Measurements from ENCODE around the gene ROCK2.

DNA sequence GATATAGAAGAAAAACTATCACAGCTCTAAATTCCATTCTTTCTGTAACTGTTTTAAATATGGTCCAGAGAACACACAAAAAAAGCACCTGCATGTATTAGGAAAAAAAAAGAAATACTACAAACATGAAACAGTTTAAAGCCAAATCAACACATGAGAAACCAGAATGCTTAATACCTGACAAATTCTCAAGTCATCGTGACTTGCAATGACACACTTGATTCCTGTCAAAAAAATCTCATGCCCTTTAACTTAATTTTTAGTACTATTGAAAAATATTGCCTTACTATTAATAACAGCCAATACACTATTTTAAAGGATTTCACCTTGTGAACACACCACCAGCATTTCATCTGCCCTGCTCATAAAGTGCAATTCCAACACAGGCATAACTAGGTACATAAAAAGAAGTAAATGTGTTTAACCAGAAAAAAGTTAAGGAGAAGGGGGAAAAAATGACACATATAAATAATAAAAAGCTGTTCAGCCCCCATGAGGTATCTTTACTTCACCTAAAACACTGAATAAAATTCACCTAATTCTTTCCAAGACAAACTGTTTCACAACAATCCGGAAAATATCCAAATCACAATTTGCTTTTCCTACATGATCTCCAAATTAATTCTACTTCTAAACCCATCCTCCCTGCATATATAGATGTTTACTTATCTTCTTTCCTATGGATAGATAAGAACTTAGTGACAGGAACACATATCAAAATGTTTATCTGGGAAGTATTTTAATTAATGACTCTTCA is 10.8 kb downstream of the ROCK2 start:
- TF ChIP-seq, protein P1, sequence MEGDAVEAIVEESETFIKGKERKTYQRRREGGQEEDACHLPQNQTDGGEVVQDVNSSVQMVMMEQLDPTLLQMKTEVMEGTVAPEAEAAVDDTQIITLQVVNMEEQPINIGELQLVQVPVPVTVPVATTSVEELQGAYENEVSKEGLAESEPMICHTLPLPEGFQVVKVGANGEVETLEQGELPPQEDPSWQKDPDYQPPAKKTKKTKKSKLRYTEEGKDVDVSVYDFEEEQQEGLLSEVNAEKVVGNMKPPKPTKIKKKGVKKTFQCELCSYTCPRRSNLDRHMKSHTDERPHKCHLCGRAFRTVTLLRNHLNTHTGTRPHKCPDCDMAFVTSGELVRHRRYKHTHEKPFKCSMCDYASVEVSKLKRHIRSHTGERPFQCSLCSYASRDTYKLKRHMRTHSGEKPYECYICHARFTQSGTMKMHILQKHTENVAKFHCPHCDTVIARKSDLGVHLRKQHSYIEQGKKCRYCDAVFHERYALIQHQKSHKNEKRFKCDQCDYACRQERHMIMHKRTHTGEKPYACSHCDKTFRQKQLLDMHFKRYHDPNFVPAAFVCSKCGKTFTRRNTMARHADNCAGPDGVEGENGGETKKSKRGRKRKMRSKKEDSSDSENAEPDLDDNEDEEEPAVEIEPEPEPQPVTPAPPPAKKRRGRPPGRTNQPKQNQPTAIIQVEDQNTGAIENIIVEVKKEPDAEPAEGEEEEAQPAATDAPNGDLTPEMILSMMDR (IDR thresholded peaks at IDR 0.05), result no peak
- no peak for TF ChIP-seq POLR2A (IDR thresholded peaks at IDR 0.05)

All from Peyer's patch (tissue), 4 donors.